Gastrocnemius medialis (tissue), 4 donors: Measurements from ENCODE around the gene PGC. TPM values are rescaled to one million over a fixed set of nuclear protein-coding genes. Genes with fewer than 3 reads are reported as not detected.
A peak's percentile ranks its signal among the peaks of the same experiment; 100 is the strongest.

Source experiments
- ATAC-seq, 2 donors: fragments of 150-250 bp; one replicate each; pipeline ENCODE4 v1.9.1; 2016
- DNase-seq, 2 donors: peaks; one replicate each; pipeline ENCODE4 v3.0.0-alpha.2; 2019
- H3K27ac ChIP-seq, 4 donors: fragments of 200-600 bp; sonication (generic); 1 replicate in 1 of 4; 2 replicates in 3 of 4; pipeline ENCODE4 v1.5.1; 2016 to 2018; ENCODE audit warnings: mild to moderate bottlenecking in 2 of 4, moderate library complexity in 1 of 4
- H3K27me3 ChIP-seq, 3 donors: fragments of 200-600 bp; sonication (generic) in 2 of 3; 1 replicate in 1 of 3; 2 replicates in 2 of 3; pipeline versions ENCODE4 v1.5.1 to v1.6.0; 2016 to 2019; ENCODE audit warnings: mild to moderate bottlenecking in 1 of 3, moderate library complexity in 1 of 3
- H3K36me3 ChIP-seq, 2 donors: fragments of 200-600 bp; sonication (generic) in 1 of 2; one replicate each; pipeline ENCODE4 v1.5.1; 2017 to 2018
- H3K4me1 ChIP-seq, 2 donors: fragments of 200-600 bp; sonication (generic) in 1 of 2; one replicate each; pipeline ENCODE4 v1.5.1; 2016 to 2017; ENCODE audit warnings: mild to moderate bottlenecking in 2 of 2
- H3K4me3 ChIP-seq, 4 donors: fragments of 200-600 bp; sonication (generic) in 3 of 4; 1 replicate in 1 of 4; 2 replicates in 3 of 4; pipeline ENCODE4 v1.5.1; 2016 to 2019; ENCODE audit warnings: mild to moderate bottlenecking in 2 of 4
- H3K9me3 ChIP-seq, 3 donors: fragments of 200-600 bp; sonication (generic) in 2 of 3; 1 replicate in 1 of 3; 2 replicates in 2 of 3; pipeline ENCODE4 v1.5.1; 2016 to 2019
- CTCF ChIP-seq, 5 experiments: fragments of 450-650 bp in 3 of 5; fragments of 200-600 bp in 2 of 5; sonication (generic) in 2 of 5; IDR thresholded peaks in 4 of 5; conservative IDR thresholded peaks in 1 of 5; 1 replicate in 4 of 5; 2 replicates in 1 of 5; pipeline ENCODE4 v1.5.1; 2016 to 2019; ENCODE audit warnings: antibody characterized with exemption in 5 of 5, mild to moderate bottlenecking in 3 of 5, moderate library complexity in 3 of 5
- POLR2A ChIP-seq, 2 donors: fragments of 450-650 bp; IDR thresholded peaks; one replicate each; pipeline ENCODE4 v1.6.1; 2017; ENCODE audit warnings: antibody characterized with exemption in 2 of 2, mild to moderate bottlenecking in 2 of 2, moderate library complexity in 2 of 2
- in situ Hi-C, 4 donors: fragments of 200-750 bp; cut with MboI; loops; one replicate each; pipeline versions ENCODE4 v1.15.0 to v1.8.0; 2017; ENCODE audit warnings: low sequenced_read_pairs in 4 of 4
- intact Hi-C: fragments of 100-400 bp; cut with DNase I; formaldehyde crosslinking; loops from one replicate; pipeline ENCODE4 v1.15.1; 2023; ENCODE audit warnings: low total_unique reads
- total RNA-seq, 4 donors: library from RNA; depleted of rRNA; stranded (reverse); fragments of >200 nt; gene quantifications; one replicate each; pipeline versions ENCODE4 v1.1.0 to v1.2.3, GENCODE V29; 2016

PGC gene
- total RNA-seq, 4 donors from 2014 or later, result not detected

DNA sequence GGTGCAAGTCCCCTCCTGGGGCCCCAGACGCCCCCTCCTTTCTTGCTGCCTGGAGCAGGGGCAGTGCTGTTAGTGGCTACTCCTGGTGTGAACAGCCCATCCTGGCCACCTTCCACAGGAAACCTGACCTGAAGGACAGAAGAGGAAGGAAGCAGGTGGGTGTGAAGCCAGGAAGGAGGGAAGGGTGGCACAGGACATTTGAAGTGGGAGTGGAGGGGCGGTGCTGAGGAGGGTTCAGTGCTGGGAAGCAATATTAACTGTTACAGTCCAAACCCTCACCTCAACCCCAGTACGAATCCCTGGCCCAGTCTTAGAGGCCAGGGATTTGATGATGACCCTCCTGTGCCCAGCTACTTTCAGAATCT lies 34.2 kb upstream of the PGC start:
- DNase-seq (peak in 1 of 2 donors; percentile 60), ATAC-seq (no peak)
- Histone ChIP-seq H3K36me3 (peaks cover 0 to 12% of the 10 kb centered on the region in 2 donors), H3K27ac (peak overlapping the region; percentile 83 to 90 (median 88)), H3K4me3 (peak overlapping the region; percentile 82 to 91 (median 86)), H3K9me3 (no peaks in the 10 kb centered on the region), H3K27me3 (no peaks in the 10 kb centered on the region), H3K4me1 (peaks cover 27 to 33% of the 10 kb centered on the region in 2 donors)
- intact Hi-C loops, result loop anchor here (10.0 kb wide), 2 partner anchors 77 to 707 kb away; partner anchors contain the start of genes NFYA and OARD1
- TF ChIP-seq POLR2A (IDR thresholded peaks at IDR 0.05) (no peak), CTCF (IDR thresholded peaks at IDR 0.05 in 4 of 5, conservative IDR thresholded peaks at IDR 0.05 in 1 of 5) (no peak)
- in situ Hi-C loops, result loop anchor here (5.0 to 10.0 kb wide), 3 partner anchors 143 to 263 kb away; partner anchors contain the start of genes BYSL (in 2 of the 4) and MED20 (in 2 of the 4)

GRCh38 chr6:41780551-41781365 lies 33.6 kb upstream of the PGC start, which contains the start of gene PRICKLE4:
TSS of gene PRICKLE4 (plus strand) at chr6:41780782. CDS start at chr6:41783474, 2,692 bp downstream.
- Histone ChIP-seq H3K27ac (peak within 1 kb of the TSS; percentile 83 to 90 (median 88)), H3K9me3 (no peaks in the 10 kb centered on the region), H3K4me3 (peak within 1 kb of the TSS; percentile 82 to 91 (median 86)), H3K4me1 (peaks cover 23 to 27% of the 10 kb centered on the region in 2 donors), H3K27me3 (no peaks in the 10 kb centered on the region), H3K36me3 (peaks cover 0 to 17% of the 10 kb centered on the region in 2 donors)
- peak; percentile 22 to 37 for DNase-seq
- TF ChIP-seq POLR2A (IDR thresholded peaks at IDR 0.05) (no peak), CTCF (IDR thresholded peaks at IDR 0.05 in 4 of 5, conservative IDR thresholded peaks at IDR 0.05 in 1 of 5) (no peak)
- peak; percentile 18 to 29 for ATAC-seq
- intact Hi-C loops (loop anchor here (1.0 to 10.0 kb wide), 3 partner anchors 76 to 706 kb away; partner anchors contain the start of genes NFYA and OARD1), in situ Hi-C loops (loop anchor here (5.0 to 10.0 kb wide), 3 partner anchors 144 to 264 kb away; partner anchors contain the start of genes BYSL (in 2 of the 4) and MED20 (in 2 of the 4))

GRCh38 chr6:41779788-41780550 lies 32.8 kb upstream of the PGC start, which contains the start of gene FRS3:
TSS of gene FRS3 (minus strand) at chr6:41779900. CDS start at chr6:41776987, 2,913 bp downstream.
- DNase-seq (peak; percentile 98), ATAC-seq (peak; percentile 90 to 94)
- TF ChIP-seq CTCF (IDR thresholded peaks at IDR 0.05 in 4 of 5, conservative IDR thresholded peaks at IDR 0.05 in 1 of 5) (peak; percentile 93 to 97 (median 95)), POLR2A (IDR thresholded peaks at IDR 0.05) (peak in 1 of 2 donors; percentile 51)
- Histone ChIP-seq H3K36me3 (peaks cover 0 to 25% of the 10 kb centered on the region in 2 donors), H3K27me3 (no peaks in the 10 kb centered on the region), H3K4me3 (peak within 1 kb of the TSS; percentile 82 to 91 (median 86)), H3K4me1 (peaks cover 19 to 24% of the 10 kb centered on the region in 2 donors), H3K9me3 (no peaks in the 10 kb centered on the region), H3K27ac (peak within 1 kb of the TSS; percentile 83 to 90 (median 88))
- in situ Hi-C loops, result loop anchor here (5.0 to 10.0 kb wide), 5 partner anchors 145 to 265 kb away; partner anchors contain the start of genes BYSL (in 2 of the 4) and MED20 (in 2 of the 4)
- intact Hi-C loops, result loop anchor here (1.0 to 10.0 kb wide), 8 partner anchors 45 to 705 kb away; partner anchors contain the start of genes FOXP4, NFYA, OARD1 and TFEB

- no peaks in the 10 kb centered on the region for H3K27me3 ChIP-seq
Measured at GRCh38 chr6:41779336-41779735, 32.1 kb upstream of the PGC start.

More at GRCh38 chr6:41779336-41779735, 32.1 kb upstream of the PGC start:
- Histone ChIP-seq H3K36me3 (peaks cover 0 to 31% of the 10 kb centered on the region in 2 donors), H3K4me3 (peak overlapping the region; percentile 59 to 91 (median 62)), H3K9me3 (no peaks in the 10 kb centered on the region), H3K27ac (peak overlapping the region; percentile 48 to 90 (median 60)), H3K4me1 (peaks cover 19 to 24% of the 10 kb centered on the region in 2 donors)
- DNase-seq (no peak), ATAC-seq (peak; percentile 1 to 17)
- intact Hi-C loops, result loop anchor here (1.0 to 10.0 kb wide), 5 partner anchors 44 to 415 kb away; partner anchors contain the start of genes FOXP4 and TFEB
- in situ Hi-C loops, result loop anchor here in 2 of 4 donors (10.0 kb wide), 2 partner anchors 175 to 185 kb away; no protein-coding TSS in a partner anchor
- TF ChIP-seq POLR2A (IDR thresholded peaks at IDR 0.05) (no peak), CTCF (IDR thresholded peaks at IDR 0.05 in 4 of 5, conservative IDR thresholded peaks at IDR 0.05 in 1 of 5) (no peak)
